Liver (tissue), 9 donors: ENCODE results near the gene NPAS2. TPM values are rescaled to one million over a fixed set of nuclear protein-coding genes. Genes with fewer than 3 reads are reported as not detected.

Experiments
- DNase-seq: peaks from one replicate; pipeline ENCODE4 v3.0.0-alpha.2; 2017; ENCODE audit warnings: low spot score
- H3K27ac ChIP-seq, 2 donors: one replicate each; pipeline ENCODE4 v1.7.0; 2013; ENCODE audit warnings: inconsistent platforms in 2 of 2, low read length in 2 of 2, control low read depth in 1 of 2, low read depth in 1 of 2, mild to moderate bottlenecking in 1 of 2
- H3K27me3 ChIP-seq, 4 donors: one replicate each; pipeline versions ENCODE4 v1.6.1 to v1.7.0; 2013; ENCODE audit warnings: low read length in 3 of 4, inconsistent platforms in 1 of 4, mild to moderate bottlenecking in 1 of 4, moderate library complexity in 1 of 4; ENCODE audit not compliant: control insufficient read depth in 4 of 4, insufficient read depth in 4 of 4
- H3K36me3 ChIP-seq, 4 donors: one replicate each; pipeline versions ENCODE4 v1.6.1 to v1.7.0; 2013; ENCODE audit warnings: low read length in 3 of 4, mild to moderate bottlenecking in 3 of 4, low read depth in 1 of 4, moderate library complexity in 1 of 4; ENCODE audit not compliant: control insufficient read depth in 4 of 4, insufficient read depth in 3 of 4
- H3K4me1 ChIP-seq, 4 donors: one replicate each; pipeline versions ENCODE4 v1.6.1 to v1.7.0; 2013; ENCODE audit warnings: low read length in 3 of 4, mild to moderate bottlenecking in 3 of 4, moderate library complexity in 1 of 4; ENCODE audit not compliant: control insufficient read depth in 4 of 4, insufficient read depth in 4 of 4
- H3K4me3 ChIP-seq, 3 donors: one replicate each; pipeline versions ENCODE4 v1.6.1 to v1.7.0; 2013; ENCODE audit warnings: low read length in 3 of 3, control low read depth in 1 of 3, low read depth in 1 of 3, mild to moderate bottlenecking in 1 of 3
- H3K9ac ChIP-seq, 2 donors: one replicate each; pipeline ENCODE4 v1.7.0; 2013; ENCODE audit warnings: low read length in 2 of 2, mild to moderate bottlenecking in 2 of 2, moderate library complexity in 2 of 2, control low read depth in 1 of 2, low read depth in 1 of 2
- H3K9me3 ChIP-seq, 4 donors: one replicate each; pipeline versions ENCODE4 v1.6.1 to v1.7.0; 2013; ENCODE audit warnings: low read length in 3 of 4; ENCODE audit not compliant: control insufficient read depth in 4 of 4
- EGR1 ChIP-seq, 2 donors: IDR thresholded peaks; 2 replicates each; pipeline ENCODE4 v1.6.1; 2016 to 2018; ENCODE audit warnings: antibody characterized with exemption in 2 of 2, low read depth in 2 of 2
- FOXA2 ChIP-seq: IDR thresholded peaks from 2 replicates; pipeline ENCODE4 v1.6.1; 2016; ENCODE audit warnings: antibody characterized with exemption
- GABPA ChIP-seq, 2 donors: IDR thresholded peaks in 1 of 2; conservative IDR thresholded peaks in 1 of 2; 2 replicates each; pipeline ENCODE4 v1.6.1; 2016; ENCODE audit warnings: antibody characterized with exemption in 2 of 2, mild to moderate bottlenecking in 1 of 2, moderate library complexity in 1 of 2
- HNF4A ChIP-seq, 2 donors: conservative IDR thresholded peaks; 2 replicates each; pipeline ENCODE4 v1.6.1; 2016; ENCODE audit warnings: antibody characterized with exemption in 2 of 2, mild to moderate bottlenecking in 2 of 2
- HNF4G ChIP-seq: IDR thresholded peaks from 2 replicates; pipeline ENCODE4 v1.6.1; 2016; ENCODE audit warnings: antibody characterized with exemption
- JUND ChIP-seq, 2 donors: IDR thresholded peaks; 2 replicates each; pipeline ENCODE4 v1.6.1; 2016; ENCODE audit warnings: antibody characterized with exemption in 2 of 2
- NR2F2 ChIP-seq: IDR thresholded peaks from 2 replicates; pipeline ENCODE4 v1.6.1; 2016; ENCODE audit warnings: antibody characterized with exemption
- RAD21 ChIP-seq, 2 donors: IDR thresholded peaks; 2 replicates each; pipeline ENCODE4 v1.6.1; 2016; ENCODE audit warnings: antibody characterized with exemption in 2 of 2, mild to moderate bottlenecking in 2 of 2
- RXRA ChIP-seq, 2 donors: IDR thresholded peaks; 2 replicates each; pipeline ENCODE4 v1.6.1; 2017 to 2018; ENCODE audit warnings: antibody characterized with exemption in 2 of 2, mild to moderate bottlenecking in 1 of 2
- TAF1 ChIP-seq: conservative IDR thresholded peaks from 2 replicates; pipeline ENCODE4 v1.6.1; 2016; ENCODE audit warnings: antibody characterized with exemption, mild to moderate bottlenecking
- YY1 ChIP-seq: IDR thresholded peaks from 2 replicates; pipeline ENCODE4 v1.6.1; 2016; ENCODE audit warnings: antibody characterized with exemption, mild to moderate bottlenecking
- WGBS: extraction: QIAGEN DNeasy Blood & Tissue Kit; methylation state at CpG from one replicate; pipeline ENCODE4 v1.1.7; 2013; 5-methylcytosine and 5-hydroxymethylcytosine counted together
- polyA plus RNA-seq, 2 donors: library from polyadenylated mRNA; stranded (reverse) in 1 of 2; unstranded in 1 of 2; fragments of 200-250 nt in 1 of 2; fragments of >200 nt in 1 of 2; fragmentation: Nextera tagmentation in 1 of 2; extraction: Ambion mirVana in 1 of 2; gene quantifications; one replicate each; pipeline versions ENCODE4 v1.2.1 to v1.2.3, GENCODE V29; 2013 to 2015
- total RNA-seq, 2 donors: library from RNA; depleted of rRNA; stranded (reverse); fragments of >200 nt; gene quantifications; one replicate each; pipeline ENCODE4 v1.2.3, GENCODE V29; 2014
- TF ChIP-seq, protein P1 (sequence below): IDR thresholded peaks from 2 replicates; pipeline ENCODE4 v1.6.1; 2016; ENCODE audit warnings: antibody characterized with exemption
- TF ChIP-seq, protein P2 (sequence below): fragments of 150-350 bp; IDR thresholded peaks from 2 replicates; pipeline ENCODE4 v1.5.1; 2017; ENCODE audit warnings: improper control_type of control experiment, low read depth, low read length; ENCODE audit not compliant: missing input control
- TF ChIP-seq, protein P3 (sequence below): IDR thresholded peaks from 2 replicates; pipeline ENCODE4 v1.6.1; 2016; ENCODE audit warnings: antibody characterized with exemption
- TF ChIP-seq, protein P4 (sequence below): IDR thresholded peaks from 2 replicates; pipeline ENCODE4 v1.6.1; 2016; ENCODE audit warnings: antibody characterized with exemption, mild to moderate bottlenecking
- TF ChIP-seq, protein P5 (sequence below): IDR thresholded peaks from 2 replicates; pipeline ENCODE4 v1.6.1; 2016; ENCODE audit warnings: antibody characterized with exemption
- donor health status: healthy.
- donor health status: healthy.
- donor health status: healthy.
- donor health status: healthy.
- donor health status: healthy.

Gene NPAS2
- total and polyA plus RNA-seq, 4 donors, result 0.33 to 24.3 (median 6.6) TPM

DNA sequence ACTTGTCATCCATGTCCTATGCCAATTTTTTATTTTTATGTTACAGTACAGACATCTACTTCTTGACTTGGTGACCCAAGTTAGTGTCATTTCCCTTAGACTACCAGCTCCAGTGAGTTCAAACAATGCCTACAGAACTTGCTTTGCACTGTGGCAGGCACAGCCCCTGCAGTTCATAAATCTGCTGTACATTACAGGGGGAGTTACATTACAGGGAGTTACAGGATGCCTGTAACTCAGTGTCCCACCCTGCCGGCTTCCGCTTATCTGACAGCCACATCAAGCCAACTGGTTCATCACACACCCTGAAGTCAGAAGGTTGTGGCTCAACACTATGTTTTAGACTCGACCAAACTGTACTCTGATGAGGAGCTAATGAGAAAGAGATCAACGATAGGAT lies 7.8 kb upstream of the NPAS2 start:
- Histone ChIP-seq H3K9me3 (no peaks in the 10 kb centered on the region), H3K27me3 (no peaks in the 10 kb centered on the region), H3K9ac (no peak overlapping the region), H3K4me1 (peaks cover 8 to 22% (median 19%) of the 10 kb centered on the region in 4 donors), H3K4me3 (no peak overlapping the region), H3K27ac (no peak overlapping the region), H3K36me3 (no peaks in the 10 kb centered on the region)
- WGBS, result 95% methylated on average over 4 of the region's 4 CpGs
- TF ChIP-seq, protein P1, sequence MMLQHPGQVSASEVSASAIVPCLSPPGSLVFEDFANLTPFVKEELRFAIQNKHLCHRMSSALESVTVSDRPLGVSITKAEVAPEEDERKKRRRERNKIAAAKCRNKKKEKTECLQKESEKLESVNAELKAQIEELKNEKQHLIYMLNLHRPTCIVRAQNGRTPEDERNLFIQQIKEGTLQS, result no peak
- TF ChIP-seq FOXA2, result no peak
- TF ChIP-seq HNF4A (conservative IDR thresholded peaks at IDR 0.05), result no peak
- no peak for TF ChIP-seq YY1
- no peak for TF ChIP-seq EGR1 (IDR thresholded peaks at IDR 0.05; ENCODE audit: low read depth in 2 of 2)
- TF ChIP-seq GABPA (IDR thresholded peaks at IDR 0.05 in 1 of 2, conservative IDR thresholded peaks at IDR 0.05 in 1 of 2), result no peak
- no peak for TF ChIP-seq RAD21 (IDR thresholded peaks at IDR 0.05)
- no peak for TF ChIP-seq RXRA (IDR thresholded peaks at IDR 0.05)
- DNase-seq, result no peak

DNA sequence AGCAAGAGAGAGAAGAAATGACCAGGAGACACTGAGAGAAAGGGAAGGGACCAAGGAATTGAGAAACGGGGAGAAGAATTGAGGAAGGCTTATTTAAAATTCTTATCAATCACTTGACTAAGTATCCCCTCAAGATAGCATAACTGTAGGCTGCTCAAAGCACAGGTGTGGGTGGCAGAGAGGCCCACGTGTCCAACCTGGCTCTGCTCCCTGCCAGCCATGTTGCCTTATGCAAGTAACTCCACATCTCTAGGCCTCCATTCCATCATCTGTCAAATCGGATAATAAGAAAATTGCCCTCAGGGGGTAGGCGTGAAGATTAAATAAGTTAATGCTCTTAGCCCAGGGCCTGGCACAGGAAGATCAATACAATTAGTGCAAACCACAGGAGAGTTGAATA lies 7.4 kb upstream of the NPAS2 start:
- no peak overlapping the region for H3K4me3 ChIP-seq
- H3K36me3 ChIP-seq, result no peaks in the 10 kb centered on the region
- H3K27me3 ChIP-seq, result no peaks in the 10 kb centered on the region
- peaks cover 8 to 18% (median 16%) of the 10 kb centered on the region in 4 donors for H3K4me1 ChIP-seq
- no peak for DNase-seq
- WGBS, result 91% methylated on average over 4 of the region's 4 CpGs
- H3K27ac ChIP-seq, result no peak overlapping the region
- H3K9me3 ChIP-seq, result no peaks in the 10 kb centered on the region
- no peak for TF ChIP-seq FOXA2
- TF ChIP-seq RXRA (IDR thresholded peaks at IDR 0.05), result no peak
- TF ChIP-seq, protein P1, result no peak
- TF ChIP-seq, protein P2, sequence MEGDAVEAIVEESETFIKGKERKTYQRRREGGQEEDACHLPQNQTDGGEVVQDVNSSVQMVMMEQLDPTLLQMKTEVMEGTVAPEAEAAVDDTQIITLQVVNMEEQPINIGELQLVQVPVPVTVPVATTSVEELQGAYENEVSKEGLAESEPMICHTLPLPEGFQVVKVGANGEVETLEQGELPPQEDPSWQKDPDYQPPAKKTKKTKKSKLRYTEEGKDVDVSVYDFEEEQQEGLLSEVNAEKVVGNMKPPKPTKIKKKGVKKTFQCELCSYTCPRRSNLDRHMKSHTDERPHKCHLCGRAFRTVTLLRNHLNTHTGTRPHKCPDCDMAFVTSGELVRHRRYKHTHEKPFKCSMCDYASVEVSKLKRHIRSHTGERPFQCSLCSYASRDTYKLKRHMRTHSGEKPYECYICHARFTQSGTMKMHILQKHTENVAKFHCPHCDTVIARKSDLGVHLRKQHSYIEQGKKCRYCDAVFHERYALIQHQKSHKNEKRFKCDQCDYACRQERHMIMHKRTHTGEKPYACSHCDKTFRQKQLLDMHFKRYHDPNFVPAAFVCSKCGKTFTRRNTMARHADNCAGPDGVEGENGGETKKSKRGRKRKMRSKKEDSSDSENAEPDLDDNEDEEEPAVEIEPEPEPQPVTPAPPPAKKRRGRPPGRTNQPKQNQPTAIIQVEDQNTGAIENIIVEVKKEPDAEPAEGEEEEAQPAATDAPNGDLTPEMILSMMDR, result no peak
- TF ChIP-seq TAF1, result no peak
- TF ChIP-seq JUND (IDR thresholded peaks at IDR 0.05), result no peak
- TF ChIP-seq, protein P3, sequence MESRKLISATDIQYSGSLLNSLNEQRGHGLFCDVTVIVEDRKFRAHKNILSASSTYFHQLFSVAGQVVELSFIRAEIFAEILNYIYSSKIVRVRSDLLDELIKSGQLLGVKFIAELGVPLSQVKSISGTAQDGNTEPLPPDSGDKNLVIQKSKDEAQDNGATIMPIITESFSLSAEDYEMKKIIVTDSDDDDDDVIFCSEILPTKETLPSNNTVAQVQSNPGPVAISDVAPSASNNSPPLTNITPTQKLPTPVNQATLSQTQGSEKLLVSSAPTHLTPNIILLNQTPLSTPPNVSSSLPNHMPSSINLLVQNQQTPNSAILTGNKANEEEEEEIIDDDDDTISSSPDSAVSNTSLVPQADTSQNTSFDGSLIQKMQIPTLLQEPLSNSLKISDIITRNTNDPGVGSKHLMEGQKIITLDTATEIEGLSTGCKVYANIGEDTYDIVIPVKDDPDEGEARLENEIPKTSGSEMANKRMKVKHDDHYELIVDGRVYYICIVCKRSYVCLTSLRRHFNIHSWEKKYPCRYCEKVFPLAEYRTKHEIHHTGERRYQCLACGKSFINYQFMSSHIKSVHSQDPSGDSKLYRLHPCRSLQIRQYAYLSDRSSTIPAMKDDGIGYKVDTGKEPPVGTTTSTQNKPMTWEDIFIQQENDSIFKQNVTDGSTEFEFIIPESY, result no peak
- TF ChIP-seq GABPA (IDR thresholded peaks at IDR 0.05 in 1 of 2, conservative IDR thresholded peaks at IDR 0.05 in 1 of 2), result no peak
- no peak for TF ChIP-seq NR2F2
- TF ChIP-seq HNF4A (conservative IDR thresholded peaks at IDR 0.05), result no peak
- TF ChIP-seq, protein P4, sequence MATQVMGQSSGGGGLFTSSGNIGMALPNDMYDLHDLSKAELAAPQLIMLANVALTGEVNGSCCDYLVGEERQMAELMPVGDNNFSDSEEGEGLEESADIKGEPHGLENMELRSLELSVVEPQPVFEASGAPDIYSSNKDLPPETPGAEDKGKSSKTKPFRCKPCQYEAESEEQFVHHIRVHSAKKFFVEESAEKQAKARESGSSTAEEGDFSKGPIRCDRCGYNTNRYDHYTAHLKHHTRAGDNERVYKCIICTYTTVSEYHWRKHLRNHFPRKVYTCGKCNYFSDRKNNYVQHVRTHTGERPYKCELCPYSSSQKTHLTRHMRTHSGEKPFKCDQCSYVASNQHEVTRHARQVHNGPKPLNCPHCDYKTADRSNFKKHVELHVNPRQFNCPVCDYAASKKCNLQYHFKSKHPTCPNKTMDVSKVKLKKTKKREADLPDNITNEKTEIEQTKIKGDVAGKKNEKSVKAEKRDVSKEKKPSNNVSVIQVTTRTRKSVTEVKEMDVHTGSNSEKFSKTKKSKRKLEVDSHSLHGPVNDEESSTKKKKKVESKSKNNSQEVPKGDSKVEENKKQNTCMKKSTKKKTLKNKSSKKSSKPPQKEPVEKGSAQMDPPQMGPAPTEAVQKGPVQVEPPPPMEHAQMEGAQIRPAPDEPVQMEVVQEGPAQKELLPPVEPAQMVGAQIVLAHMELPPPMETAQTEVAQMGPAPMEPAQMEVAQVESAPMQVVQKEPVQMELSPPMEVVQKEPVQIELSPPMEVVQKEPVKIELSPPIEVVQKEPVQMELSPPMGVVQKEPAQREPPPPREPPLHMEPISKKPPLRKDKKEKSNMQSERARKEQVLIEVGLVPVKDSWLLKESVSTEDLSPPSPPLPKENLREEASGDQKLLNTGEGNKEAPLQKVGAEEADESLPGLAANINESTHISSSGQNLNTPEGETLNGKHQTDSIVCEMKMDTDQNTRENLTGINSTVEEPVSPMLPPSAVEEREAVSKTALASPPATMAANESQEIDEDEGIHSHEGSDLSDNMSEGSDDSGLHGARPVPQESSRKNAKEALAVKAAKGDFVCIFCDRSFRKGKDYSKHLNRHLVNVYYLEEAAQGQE, result no peak
- no peak for TF ChIP-seq YY1
- no peak for TF ChIP-seq HNF4G
- TF ChIP-seq, protein P5, sequence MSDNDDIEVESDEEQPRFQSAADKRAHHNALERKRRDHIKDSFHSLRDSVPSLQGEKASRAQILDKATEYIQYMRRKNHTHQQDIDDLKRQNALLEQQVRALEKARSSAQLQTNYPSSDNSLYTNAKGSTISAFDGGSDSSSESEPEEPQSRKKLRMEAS, result no peak
- TF ChIP-seq RAD21 (IDR thresholded peaks at IDR 0.05), result no peak
- no peak overlapping the region for H3K9ac ChIP-seq
